ENCODE data around the gene PAFAH1B1. TPM values are rescaled to one million over a fixed set of nuclear protein-coding genes. Genes with fewer than 3 reads are reported as not detected.

PAFAH1B1 gene
- total and polyA plus RNA-seq, 10 of the 15 experiments (the other 5 are each of a cell fraction or from before 2014, with no cell fraction given), result 28.9 to 107 (median 49.1) TPM

DNA sequence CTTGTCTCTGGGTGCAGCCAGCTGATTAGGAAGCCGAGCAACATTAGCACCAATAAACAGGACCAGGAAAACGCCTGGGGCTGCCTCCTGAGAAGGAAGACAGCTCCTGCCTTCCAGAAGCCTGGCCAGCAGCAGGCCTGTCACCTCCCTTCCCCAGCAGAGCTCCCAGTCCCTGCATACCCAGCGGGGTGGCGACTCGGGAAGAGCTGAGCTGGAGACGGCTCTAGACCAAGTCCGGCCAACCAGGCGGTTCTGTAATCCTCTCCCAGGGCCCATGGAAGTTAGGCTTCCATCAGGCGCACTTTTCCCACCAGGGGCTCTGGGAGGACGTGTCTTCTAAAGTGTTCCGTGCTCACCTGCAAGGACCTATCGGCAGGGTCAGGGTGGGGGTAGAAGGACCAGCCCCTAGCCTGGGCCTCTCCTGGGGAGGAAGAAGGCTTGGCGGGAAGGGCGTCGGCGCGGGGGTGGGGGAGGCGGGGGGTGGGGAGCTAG is 130.1 kb downstream of the PAFAH1B1 start (continued):
- TF ChIP-seq, protein P1, sequence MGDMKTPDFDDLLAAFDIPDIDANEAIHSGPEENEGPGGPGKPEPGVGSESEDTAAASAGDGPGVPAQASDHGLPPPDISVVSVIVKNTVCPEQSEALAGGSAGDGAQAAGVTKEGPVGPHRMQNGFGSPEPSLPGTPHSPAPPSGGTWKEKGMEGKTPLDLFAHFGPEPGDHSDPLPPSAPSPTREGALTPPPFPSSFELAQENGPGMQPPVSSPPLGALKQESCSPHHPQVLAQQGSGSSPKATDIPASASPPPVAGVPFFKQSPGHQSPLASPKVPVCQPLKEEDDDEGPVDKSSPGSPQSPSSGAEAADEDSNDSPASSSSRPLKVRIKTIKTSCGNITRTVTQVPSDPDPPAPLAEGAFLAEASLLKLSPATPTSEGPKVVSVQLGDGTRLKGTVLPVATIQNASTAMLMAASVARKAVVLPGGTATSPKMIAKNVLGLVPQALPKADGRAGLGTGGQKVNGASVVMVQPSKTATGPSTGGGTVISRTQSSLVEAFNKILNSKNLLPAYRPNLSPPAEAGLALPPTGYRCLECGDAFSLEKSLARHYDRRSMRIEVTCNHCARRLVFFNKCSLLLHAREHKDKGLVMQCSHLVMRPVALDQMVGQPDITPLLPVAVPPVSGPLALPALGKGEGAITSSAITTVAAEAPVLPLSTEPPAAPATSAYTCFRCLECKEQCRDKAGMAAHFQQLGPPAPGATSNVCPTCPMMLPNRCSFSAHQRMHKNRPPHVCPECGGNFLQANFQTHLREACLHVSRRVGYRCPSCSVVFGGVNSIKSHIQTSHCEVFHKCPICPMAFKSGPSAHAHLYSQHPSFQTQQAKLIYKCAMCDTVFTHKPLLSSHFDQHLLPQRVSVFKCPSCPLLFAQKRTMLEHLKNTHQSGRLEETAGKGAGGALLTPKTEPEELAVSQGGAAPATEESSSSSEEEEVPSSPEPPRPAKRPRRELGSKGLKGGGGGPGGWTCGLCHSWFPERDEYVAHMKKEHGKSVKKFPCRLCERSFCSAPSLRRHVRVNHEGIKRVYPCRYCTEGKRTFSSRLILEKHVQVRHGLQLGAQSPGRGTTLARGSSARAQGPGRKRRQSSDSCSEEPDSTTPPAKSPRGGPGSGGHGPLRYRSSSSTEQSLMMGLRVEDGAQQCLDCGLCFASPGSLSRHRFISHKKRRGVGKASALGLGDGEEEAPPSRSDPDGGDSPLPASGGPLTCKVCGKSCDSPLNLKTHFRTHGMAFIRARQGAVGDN (IDR thresholded peaks at IDR 0.05), result no peak
- TF ChIP-seq ZNF274 (IDR thresholded peaks at IDR 0.05; ENCODE audit: insufficient read depth, insufficient read length) (no peak), TBL1XR1 (IDR thresholded peaks at IDR 0.05; ENCODE audit: low read depth, low read length) (no peak), BACH1 (IDR thresholded peaks at IDR 0.05; ENCODE audit: borderline replicate concordance) (no peak), IRF4 (IDR thresholded peaks at IDR 0.05; ENCODE audit: low read depth, low read length) (no peak), SMAD5 (IDR thresholded peaks at IDR 0.05; ENCODE audit: low read depth) (no peak), NFXL1 (IDR thresholded peaks at IDR 0.05; ENCODE audit: borderline replicate concordance) (no peak)
- TF ChIP-seq, protein P2, sequence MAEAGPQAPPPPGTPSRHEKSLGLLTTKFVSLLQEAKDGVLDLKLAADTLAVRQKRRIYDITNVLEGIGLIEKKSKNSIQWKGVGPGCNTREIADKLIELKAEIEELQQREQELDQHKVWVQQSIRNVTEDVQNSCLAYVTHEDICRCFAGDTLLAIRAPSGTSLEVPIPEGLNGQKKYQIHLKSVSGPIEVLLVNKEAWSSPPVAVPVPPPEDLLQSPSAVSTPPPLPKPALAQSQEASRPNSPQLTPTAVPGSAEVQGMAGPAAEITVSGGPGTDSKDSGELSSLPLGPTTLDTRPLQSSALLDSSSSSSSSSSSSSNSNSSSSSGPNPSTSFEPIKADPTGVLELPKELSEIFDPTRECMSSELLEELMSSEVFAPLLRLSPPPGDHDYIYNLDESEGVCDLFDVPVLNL (IDR thresholded peaks at IDR 0.05; ENCODE audit: low read depth, low read length), result no peak
- TF ChIP-seq, protein P3, sequence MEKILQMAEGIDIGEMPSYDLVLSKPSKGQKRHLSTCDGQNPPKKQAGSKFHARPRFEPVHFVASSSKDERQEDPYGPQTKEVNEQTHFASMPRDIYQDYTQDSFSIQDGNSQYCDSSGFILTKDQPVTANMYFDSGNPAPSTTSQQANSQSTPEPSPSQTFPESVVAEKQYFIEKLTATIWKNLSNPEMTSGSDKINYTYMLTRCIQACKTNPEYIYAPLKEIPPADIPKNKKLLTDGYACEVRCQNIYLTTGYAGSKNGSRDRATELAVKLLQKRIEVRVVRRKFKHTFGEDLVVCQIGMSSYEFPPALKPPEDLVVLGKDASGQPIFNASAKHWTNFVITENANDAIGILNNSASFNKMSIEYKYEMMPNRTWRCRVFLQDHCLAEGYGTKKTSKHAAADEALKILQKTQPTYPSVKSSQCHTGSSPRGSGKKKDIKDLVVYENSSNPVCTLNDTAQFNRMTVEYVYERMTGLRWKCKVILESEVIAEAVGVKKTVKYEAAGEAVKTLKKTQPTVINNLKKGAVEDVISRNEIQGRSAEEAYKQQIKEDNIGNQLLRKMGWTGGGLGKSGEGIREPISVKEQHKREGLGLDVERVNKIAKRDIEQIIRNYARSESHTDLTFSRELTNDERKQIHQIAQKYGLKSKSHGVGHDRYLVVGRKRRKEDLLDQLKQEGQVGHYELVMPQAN (conservative IDR thresholded peaks at IDR 0.05), result no peak
